CD14-positive monocyte (primary cell): Measurements from ENCODE around the gene CFAP410. TPM values are rescaled to one million over a fixed set of nuclear protein-coding genes. Genes with fewer than 3 reads are reported as not detected.

Experiments
- DNase-seq, 3 donors: peaks; one replicate each; pipeline ENCODE4 v3.0.0-alpha.2; 2011 to 2022
- H2AFZ ChIP-seq: 2 replicates; pipeline ENCODE4 v1.6.0; 2012; ENCODE audit warnings: mild to moderate bottlenecking, low read depth, low read length, inconsistent platforms; ENCODE audit not compliant: insufficient read depth, poor library complexity, severe bottlenecking
- H3K27ac ChIP-seq, 2 donors: 1 replicate in 1 of 2; 2 replicates in 1 of 2; pipeline ENCODE4 v1.5.1; 2012 to 2013; ENCODE audit warnings: low read length in 2 of 2, control low read depth in 1 of 2, inconsistent platforms in 1 of 2, low read depth in 1 of 2, mild to moderate bottlenecking in 1 of 2
- H3K27me3 ChIP-seq, 2 donors: one replicate each; pipeline versions ENCODE4 v1.6.0 to v1.6.1; 2011 to 2013; ENCODE audit warnings: low read length in 2 of 2; ENCODE audit not compliant: control insufficient read depth in 2 of 2, insufficient read depth in 2 of 2
- H3K36me3 ChIP-seq, 2 donors: replicated peaks in 1 of 2; 1 replicate in 1 of 2; 2 replicates in 1 of 2; pipeline versions ENCODE4 v1.5.1 to v1.6.1; 2012 to 2013; ENCODE audit warnings: low read length in 2 of 2, control low read depth in 1 of 2, inconsistent platforms in 1 of 2, mild to moderate bottlenecking in 1 of 2; ENCODE audit not compliant: insufficient read depth in 2 of 2, control insufficient read depth in 1 of 2
- H3K4me1 ChIP-seq, 2 donors: 1 replicate in 1 of 2; 2 replicates in 1 of 2; pipeline versions ENCODE4 v1.5.1 to v1.6.1; 2012 to 2013; ENCODE audit warnings: low read length in 2 of 2, control low read depth in 1 of 2, inconsistent platforms in 1 of 2, mild to moderate bottlenecking in 1 of 2, moderate library complexity in 1 of 2; ENCODE audit not compliant: insufficient read depth in 2 of 2, control insufficient read depth in 1 of 2
- H3K4me2 ChIP-seq: replicated peaks from 2 replicates; pipeline ENCODE3; 2012; ENCODE audit warnings: low read length, moderate library complexity, mild to moderate bottlenecking; ENCODE audit not compliant: poor library complexity, severe bottlenecking; ENCODE audit errors: extremely low read depth
- H3K4me3 ChIP-seq, 3 experiments: fragments of 200-600 bp in 1 of 3; sonication (generic) in 1 of 3; replicated peaks in 1 of 3; 1 replicate in 2 of 3; 2 replicates in 1 of 3; pipeline ENCODE4 v1.5.1; 2011 to 2013; ENCODE audit warnings: low read length in 3 of 3, mild to moderate bottlenecking in 3 of 3, control low read depth in 2 of 3, low read depth in 2 of 3, inconsistent platforms in 1 of 3, moderate library complexity in 1 of 3
- H3K79me2 ChIP-seq: 2 replicates; pipeline ENCODE4 v1.6.0; 2012; ENCODE audit warnings: mild to moderate bottlenecking, control low read depth, inconsistent platforms, low read length, moderate library complexity; ENCODE audit not compliant: insufficient read depth
- H3K9ac ChIP-seq: 2 replicates; pipeline ENCODE4 v1.6.0; 2017; ENCODE audit warnings: low read length, mild to moderate bottlenecking; ENCODE audit not compliant: insufficient read depth, poor library complexity, severe bottlenecking
- H3K9me3 ChIP-seq, 2 donors: replicated peaks in 1 of 2; 1 replicate in 1 of 2; 2 replicates in 1 of 2; pipeline versions ENCODE4 v1.5.1 to v1.6.1; 2012 to 2013; ENCODE audit warnings: low read length in 2 of 2, control low read depth in 1 of 2; ENCODE audit not compliant: control insufficient read depth in 1 of 2, insufficient read depth in 1 of 2
- H4K20me1 ChIP-seq: 2 replicates; pipeline ENCODE4 v1.6.0; 2012; ENCODE audit warnings: mild to moderate bottlenecking, low read length, control low read depth, moderate library complexity; ENCODE audit not compliant: insufficient read depth
- H3K27ac Mint-ChIP-seq, 7 donors: one replicate each; pipeline ENCODE4 v1.8.0; 2020; ENCODE audit warnings: mild to moderate bottlenecking in 7 of 7, mixed read lengths in 7 of 7, moderate library complexity in 6 of 7, inconsistent platforms in 2 of 7
- H3K27me3 Mint-ChIP-seq, 3 donors: one replicate each; pipeline ENCODE4 v1.8.0; 2021 to 2022; ENCODE audit warnings: low read depth in 3 of 3, mild to moderate bottlenecking in 3 of 3, mixed read lengths in 3 of 3, moderate library complexity in 3 of 3, inconsistent platforms in 1 of 3
- H3K36me3 Mint-ChIP-seq, 2 donors: one replicate each; pipeline ENCODE4 v1.8.0; 2020; ENCODE audit warnings: mixed read lengths in 2 of 2, inconsistent platforms in 1 of 2, mild to moderate bottlenecking in 1 of 2
- H3K4me1 Mint-ChIP-seq: one replicate; pipeline ENCODE4 v1.8.0; 2020; ENCODE audit warnings: mild to moderate bottlenecking, mixed read lengths
- H3K4me3 Mint-ChIP-seq, 2 donors: one replicate each; pipeline ENCODE4 v1.8.0; 2020; ENCODE audit warnings: mild to moderate bottlenecking in 2 of 2, mixed read lengths in 2 of 2, moderate library complexity in 1 of 2
- H3K9me3 Mint-ChIP-seq, 7 donors: one replicate each; pipeline ENCODE4 v1.8.0; 2020 to 2022; ENCODE audit warnings: mixed read lengths in 7 of 7, mild to moderate bottlenecking in 6 of 7, moderate library complexity in 6 of 7, inconsistent platforms in 2 of 7
- CTCF ChIP-seq: fragments of 200-600 bp; IDR thresholded peaks from one replicate; pipeline ENCODE4 v1.8.0; 2022; ENCODE audit warnings: antibody characterized with exemption, mild to moderate bottlenecking
- WGBS: methylation state at CpG from one replicate; pipeline ENCODE4 v1.1.5; 2013; ENCODE audit warnings: missing lambda C conversion rate; ENCODE audit not compliant: insufficient coverage; 5-methylcytosine and 5-hydroxymethylcytosine counted together
- intact Hi-C, 2 donors: fragments of 100-400 bp; cut with micrococcal nuclease; formaldehyde crosslinking; loops; one replicate each; pipeline versions ENCODE4 v1.15.0 to v1.15.1; 2023
- polyA plus RNA-seq, 3 donors: library from polyadenylated mRNA; depleted of rRNA in 1 of 3; unstranded in 2 of 3; stranded (reverse) in 1 of 3; fragments of 300-500 nt in 2 of 3; fragments of >200 nt in 1 of 3; fragmentation: Illumina TruSeq in 2 of 3; gene quantifications; 1 replicate in 2 of 3; 2 replicates in 1 of 3; pipeline ENCODE4 v1.2.3, GENCODE V29; 2012 to 2021

CFAP410 gene
- polyA plus RNA-seq, 3 donors: 14.8 to 23.5 (median 17.3) TPM

GRCh38 chr21:44378646-44379514, 39.7 kb upstream of the CFAP410 start:
- Mint-ChIP-seq H3K27me3 (peaks cover 0 to 14% (median 2%) of the 10 kb centered on the region in 3 donors), H3K36me3 (peaks cover 83 to 97% of the 10 kb centered on the region in 2 donors)

More at GRCh38 chr21:44378646-44379514, 39.7 kb upstream of the CFAP410 start:
- TF ChIP-seq CTCF: no peak
- Histone ChIP-seq H3K4me3 (no peak overlapping the region), H3K36me3 (peaks cover 78 to 80% of the 10 kb centered on the region in 2 donors), H3K9ac (no peak overlapping the region), H4K20me1 (peaks cover 40% of the 10 kb centered on the region), H3K27ac (no peak overlapping the region), H3K4me1 (peaks cover 23 to 25% of the 10 kb centered on the region in 2 donors), H3K79me2 (peaks cover 12% of the 10 kb centered on the region), H3K9me3 (peaks cover 12 to 14% of the 10 kb centered on the region in 2 donors), H3K4me2 (no peak overlapping the region), H2AFZ (no peak overlapping the region), H3K27me3 (no peaks in the 10 kb centered on the region)
- intact Hi-C loops: no loop called here
- Mint-ChIP-seq H3K27ac (no peak overlapping the region), H3K4me3 (no peak overlapping the region), H3K9me3 (peaks cover 19 to 27% (median 23%) of the 10 kb centered on the region in 7 donors), H3K4me1 (peaks cover 28% of the 10 kb centered on the region)
- no peak for DNase-seq
- WGBS: 98% methylated on average over 24 of the region's 34 CpGs
